ENCODE results near the gene AATF.

AATF gene

GRCh38 chr17:36948717-36949460 is at the start of gene AATF:
Gene AATF (plus strand): TSS chr17:36948954. CDS start chr17:36949126, 172 bp downstream.
- peak; percentile 95 for DNase-seq

- peak; percentile 95 for DNase-seq
These were observed 49.2 kb upstream of the AATF start for GRCh38 chr17:36899250-36900159.

GRCh38 chr17:36900160-36900512 is 48.6 kb upstream of the AATF start:
- DNase-seq, result peak; percentile 95

- peak; percentile 91 for DNase-seq
These were observed 47.2 kb upstream of the AATF start for GRCh38 chr17:36901506-36901905.

- no peak for DNase-seq
These were observed 41.3 kb upstream of the AATF start for GRCh38 chr17:36907407-36907806.

- DNase-seq, result no peak
These were observed 38.2 kb upstream of the AATF start for GRCh38 chr17:36910513-36910912.

GRCh38 chr17:36911001-36911400 is 37.8 kb upstream of the AATF start:
- no peak for DNase-seq

GRCh38 chr17:36913132-36913531 is 35.6 kb upstream of the AATF start:
- no peak for DNase-seq

- no peak for DNase-seq
These were observed 30.5 kb upstream of the AATF start for GRCh38 chr17:36918211-36918691.

GRCh38 chr17:36919407-36919968 is 29.3 kb upstream of the AATF start:
- DNase-seq, result no peak

GRCh38 chr17:36920032-36921005 is 28.4 kb upstream of the AATF start:
- DNase-seq, result no peak

GRCh38 chr17:36921095-36921851 is 27.5 kb upstream of the AATF start:
- DNase-seq, result no peak

- DNase-seq, result no peak
These were observed 26.6 kb upstream of the AATF start for GRCh38 chr17:36922175-36922574.

- DNase-seq, result no peak
These were observed 24.9 kb upstream of the AATF start for GRCh38 chr17:36923814-36924221.

GRCh38 chr17:36926226-36926625 is 22.5 kb upstream of the AATF start:
- DNase-seq, result no peak

GRCh38 chr17:36926701-36927100 is 22.1 kb upstream of the AATF start:
- no peak for DNase-seq

- no peak for DNase-seq
These were observed 20.0 kb upstream of the AATF start for GRCh38 chr17:36928471-36929345.

GRCh38 chr17:36929851-36930582 is 18.7 kb upstream of the AATF start:
- no peak for DNase-seq

- DNase-seq, result no peak
These were observed 18.2 kb upstream of the AATF start for GRCh38 chr17:36930583-36930900.

GRCh38 chr17:36931096-36931696 is 17.6 kb upstream of the AATF start:
- DNase-seq, result no peak
